Right lobe of liver (tissue), 4 donors: ENCODE measurements around the gene SRF.

Experiments used
- POLR2A ChIP-seq: fragments of 450-650 bp; IDR thresholded peaks from one replicate; pipeline ENCODE4 v1.6.1; 2017; ENCODE audit warnings: antibody characterized with exemption, mild to moderate bottlenecking
- TF ChIP-seq, protein P1 (sequence below), 4 donors: fragments of 200-600 bp in 3 of 4; fragments of 450-650 bp in 1 of 4; IDR thresholded peaks; one replicate each; pipeline versions ENCODE4 v1.5.1 to v1.8.0; 2016 to 2022; ENCODE audit warnings: antibody characterized with exemption in 4 of 4, mild to moderate bottlenecking in 2 of 4
- donor health status: DM: no; HTN: no; CAD: no.
- donor health status: DM: no; HTN: no; CAD: no.
- donor health status: DM: no; HTN: yes; CAD: no.

DNA sequence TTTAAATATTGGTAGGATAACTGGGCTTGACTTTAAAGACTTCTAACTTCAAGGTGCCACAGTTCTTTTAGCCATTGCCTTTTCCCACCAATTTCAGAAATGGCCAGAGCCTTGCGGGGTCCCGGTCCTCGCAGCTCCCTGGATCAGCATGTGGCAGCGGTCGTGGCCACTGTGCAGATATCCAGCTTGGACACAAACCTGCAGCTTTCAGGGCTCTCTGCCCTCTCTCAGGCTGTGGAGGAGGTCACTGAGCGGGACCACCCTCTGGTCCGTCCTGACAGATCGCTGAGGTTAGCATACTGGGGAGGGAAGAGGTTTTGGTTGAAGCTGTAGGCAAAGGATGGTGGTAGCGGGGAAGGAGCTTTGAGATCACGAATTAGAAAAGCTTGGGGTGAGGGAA lies 17.4 kb downstream of the SRF start:
- TF ChIP-seq, protein P1, sequence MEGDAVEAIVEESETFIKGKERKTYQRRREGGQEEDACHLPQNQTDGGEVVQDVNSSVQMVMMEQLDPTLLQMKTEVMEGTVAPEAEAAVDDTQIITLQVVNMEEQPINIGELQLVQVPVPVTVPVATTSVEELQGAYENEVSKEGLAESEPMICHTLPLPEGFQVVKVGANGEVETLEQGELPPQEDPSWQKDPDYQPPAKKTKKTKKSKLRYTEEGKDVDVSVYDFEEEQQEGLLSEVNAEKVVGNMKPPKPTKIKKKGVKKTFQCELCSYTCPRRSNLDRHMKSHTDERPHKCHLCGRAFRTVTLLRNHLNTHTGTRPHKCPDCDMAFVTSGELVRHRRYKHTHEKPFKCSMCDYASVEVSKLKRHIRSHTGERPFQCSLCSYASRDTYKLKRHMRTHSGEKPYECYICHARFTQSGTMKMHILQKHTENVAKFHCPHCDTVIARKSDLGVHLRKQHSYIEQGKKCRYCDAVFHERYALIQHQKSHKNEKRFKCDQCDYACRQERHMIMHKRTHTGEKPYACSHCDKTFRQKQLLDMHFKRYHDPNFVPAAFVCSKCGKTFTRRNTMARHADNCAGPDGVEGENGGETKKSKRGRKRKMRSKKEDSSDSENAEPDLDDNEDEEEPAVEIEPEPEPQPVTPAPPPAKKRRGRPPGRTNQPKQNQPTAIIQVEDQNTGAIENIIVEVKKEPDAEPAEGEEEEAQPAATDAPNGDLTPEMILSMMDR (IDR thresholded peaks at IDR 0.05): no peak
- no peak for TF ChIP-seq POLR2A
